Neural cell (in vitro differentiated cells): Measurements from ENCODE around the gene GAL3ST3.

ENCODE experiments used
- CTCF ChIP-seq: fragments of 450-650 bp; IDR thresholded peaks from 2 replicates; pipeline ENCODE4 v1.5.1; 2014; ENCODE audit warnings: antibody characterized with exemption, mild to moderate bottlenecking, moderate library complexity; ENCODE audit not compliant: poor library complexity, severe bottlenecking
- POLR2AphosphoS5 ChIP-seq: IDR thresholded peaks from 2 replicates; pipeline ENCODE4 v1.6.1; 2012

- TF ChIP-seq POLR2AphosphoS5 (no peak), CTCF (no peak)
These were observed 22.4 kb upstream of the GAL3ST3 start for GRCh38 chr11:66071381-66071801.
